ENCODE data around the gene TTC34.

Gene TTC34

DNA sequence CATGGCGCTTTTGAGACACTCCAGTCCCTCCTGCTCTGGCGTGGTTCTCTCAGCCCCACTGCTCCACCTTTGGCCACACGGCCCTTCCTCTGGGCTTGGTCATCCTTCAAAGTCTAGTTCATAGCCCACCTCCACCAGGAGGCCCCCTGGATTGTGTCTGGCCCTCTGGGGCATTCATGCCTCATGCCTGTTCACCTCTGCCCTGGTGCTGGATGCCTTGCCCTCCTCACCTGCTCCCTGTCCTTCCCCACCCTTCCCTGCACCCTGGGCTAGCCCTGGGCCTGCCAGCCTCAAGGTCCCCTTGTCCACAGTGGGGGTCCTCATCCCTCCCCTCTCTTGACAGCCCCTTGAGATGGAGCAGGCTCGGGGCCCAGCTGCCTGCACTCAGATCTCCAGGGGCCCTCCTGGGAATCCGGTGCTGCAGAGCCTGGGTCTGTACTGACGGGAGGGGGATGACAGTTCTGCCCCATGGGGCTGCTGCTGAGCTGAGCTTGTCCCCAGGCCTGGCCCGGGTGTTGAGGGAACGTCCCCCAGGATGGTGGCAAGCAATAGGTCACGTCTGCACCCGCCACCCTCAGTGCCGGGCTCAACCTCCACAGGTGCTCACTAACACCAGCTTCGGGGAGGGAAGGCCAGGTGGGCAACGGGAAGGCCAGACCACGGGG is 196.5 kb downstream of the TTC34 start:
- Histone ChIP-seq H3K9me3 (replicated peaks; ENCODE audit: low read length) (no peaks in the 10 kb centered on the region), H3K27me3 (ENCODE audit: control insufficient read depth, insufficient read depth, low read length) (peaks cover 9% of the 10 kb centered on the region), H3K4me3 (ENCODE audit: low read length) (no peak overlapping the region), H3K4me1 (ENCODE audit: control insufficient read depth, insufficient read depth, low read length) (no peaks in the 10 kb centered on the region), H3K9ac (ENCODE audit: low read depth, low read length) (no peak overlapping the region), H3K36me3 (ENCODE audit: insufficient read depth, low read length) (no peaks in the 10 kb centered on the region), H3K4me2 (ENCODE audit: low read length) (no peak overlapping the region)

DNA sequence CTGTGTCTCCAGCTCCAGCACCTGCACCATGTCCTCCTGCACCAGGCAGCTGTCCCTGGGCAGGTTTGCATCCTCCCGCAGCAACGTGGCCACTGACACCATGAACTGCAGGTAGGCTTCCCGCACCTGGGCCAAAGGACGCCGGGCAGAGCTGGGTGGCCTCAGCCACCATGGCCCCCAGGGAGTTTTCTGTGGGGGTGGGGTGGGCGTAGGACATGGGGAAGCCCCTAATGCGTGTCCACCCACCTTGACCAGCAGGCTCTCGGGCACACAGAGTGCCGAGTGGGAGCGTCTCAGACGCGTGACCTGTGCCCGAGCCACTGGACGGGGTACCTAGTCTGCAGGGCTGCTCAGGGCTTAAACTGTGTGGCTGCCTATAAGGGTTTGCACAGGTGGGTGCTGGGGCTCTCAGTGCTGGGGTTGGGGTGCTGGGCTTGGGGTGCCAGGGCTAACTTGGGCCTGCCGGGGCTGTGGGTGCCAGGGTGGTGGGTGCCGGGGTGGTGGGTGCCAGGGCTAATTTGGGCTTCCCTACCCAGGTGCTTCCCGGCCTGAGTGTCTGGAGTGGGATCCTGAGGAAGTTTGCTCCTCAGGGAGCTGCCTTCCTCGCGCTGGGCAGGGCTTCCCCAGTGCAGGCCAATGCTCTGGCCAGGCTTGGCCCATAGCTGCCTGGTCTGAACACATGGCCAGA is 197.2 kb downstream of the TTC34 start:
- H3K9ac ChIP-seq (ENCODE audit: low read depth, low read length): no peak overlapping the region
- H3K27me3 ChIP-seq (ENCODE audit: control insufficient read depth, insufficient read depth, low read length): peaks cover 9% of the 10 kb centered on the region
- H3K9me3 ChIP-seq (replicated peaks; ENCODE audit: low read length): no peaks in the 10 kb centered on the region
- H3K4me1 ChIP-seq (ENCODE audit: control insufficient read depth, insufficient read depth, low read length): no peaks in the 10 kb centered on the region
- H3K4me3 ChIP-seq (ENCODE audit: low read length): no peak overlapping the region
- no peaks in the 10 kb centered on the region for H3K36me3 ChIP-seq (ENCODE audit: insufficient read depth, low read length)
- H3K4me2 ChIP-seq (ENCODE audit: low read length): no peak overlapping the region

DNA sequence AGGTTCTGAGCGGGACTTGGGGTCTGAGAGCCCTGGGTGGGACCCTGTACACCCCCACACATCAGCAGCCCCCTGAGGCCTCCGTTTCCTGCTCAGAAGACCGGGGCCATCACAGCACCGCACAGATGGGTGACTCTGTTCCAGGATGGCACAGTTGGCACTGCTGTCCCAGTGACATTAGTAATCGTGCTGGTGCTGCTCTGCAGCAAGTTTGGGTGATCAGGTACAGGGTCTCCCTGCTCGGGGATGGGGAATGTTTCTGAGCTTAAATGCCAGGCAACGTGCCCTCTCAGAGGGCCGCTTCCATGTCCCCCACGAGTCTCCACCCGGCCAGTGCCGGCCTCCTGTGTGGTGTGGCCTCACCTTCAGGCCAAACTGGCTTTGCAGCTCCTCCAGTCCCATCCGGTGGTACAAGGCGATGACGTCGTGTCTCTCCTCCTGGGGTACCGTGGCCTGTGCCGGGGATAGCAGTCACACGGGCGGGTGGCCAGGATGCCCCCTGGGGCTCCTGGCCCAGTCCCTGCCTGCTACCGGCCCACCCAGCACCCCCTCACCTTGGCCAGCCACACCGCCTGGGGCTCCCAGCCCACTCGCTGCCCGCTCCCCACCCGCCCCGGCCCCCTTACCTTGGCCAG is 197.9 kb downstream of the TTC34 start:
- Histone ChIP-seq H3K9ac (ENCODE audit: low read depth, low read length) (no peak overlapping the region), H3K9me3 (replicated peaks; ENCODE audit: low read length) (no peaks in the 10 kb centered on the region), H3K27me3 (ENCODE audit: control insufficient read depth, insufficient read depth, low read length) (peaks cover 9% of the 10 kb centered on the region)

DNA sequence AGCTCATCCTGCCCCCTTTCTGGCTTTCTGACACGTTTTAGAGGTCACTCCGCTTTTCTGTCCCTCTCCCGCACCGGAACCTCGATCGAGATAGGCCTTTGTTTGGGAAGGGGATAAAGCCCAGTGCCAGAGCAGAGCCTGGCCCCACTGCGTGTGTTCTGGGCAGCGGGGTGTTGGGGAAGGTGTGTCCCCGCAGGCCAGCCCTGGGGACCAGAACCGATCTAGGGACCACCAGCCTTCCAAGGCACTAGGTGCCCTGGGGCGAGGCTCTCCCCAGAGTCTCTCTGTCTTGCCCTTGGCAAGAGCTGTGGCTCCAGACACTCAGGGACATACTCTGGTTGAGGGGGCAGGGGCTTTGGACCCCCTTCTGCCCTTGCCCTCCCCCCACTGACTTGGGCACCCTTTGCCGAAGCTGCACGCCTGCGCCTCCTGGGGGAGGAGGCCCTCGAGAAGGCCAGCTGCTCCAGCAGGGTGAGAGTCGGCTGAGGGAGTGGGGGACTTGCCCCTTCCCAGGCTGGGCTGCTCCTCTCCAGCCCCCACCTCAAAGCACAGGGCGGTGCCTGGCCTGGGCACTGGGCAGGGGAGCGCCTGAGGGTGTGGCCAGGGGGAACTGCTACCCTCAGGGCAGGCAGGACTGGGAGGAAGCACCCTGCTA is 198.5 kb downstream of the TTC34 start:
- no peaks in the 10 kb centered on the region for H3K4me1 ChIP-seq (ENCODE audit: control insufficient read depth, insufficient read depth, low read length)
- no peak overlapping the region for H3K9ac ChIP-seq (ENCODE audit: low read depth, low read length)

More for the DNA sequence above, 197.9 kb downstream of the TTC34 start:
- H3K4me1 ChIP-seq (ENCODE audit: control insufficient read depth, insufficient read depth, low read length): no peaks in the 10 kb centered on the region
- no peak overlapping the region for H3K4me3 ChIP-seq (ENCODE audit: low read length)
- no peaks in the 10 kb centered on the region for H3K36me3 ChIP-seq (ENCODE audit: insufficient read depth, low read length)
- H3K4me2 ChIP-seq (ENCODE audit: low read length): no peak overlapping the region

DNA sequence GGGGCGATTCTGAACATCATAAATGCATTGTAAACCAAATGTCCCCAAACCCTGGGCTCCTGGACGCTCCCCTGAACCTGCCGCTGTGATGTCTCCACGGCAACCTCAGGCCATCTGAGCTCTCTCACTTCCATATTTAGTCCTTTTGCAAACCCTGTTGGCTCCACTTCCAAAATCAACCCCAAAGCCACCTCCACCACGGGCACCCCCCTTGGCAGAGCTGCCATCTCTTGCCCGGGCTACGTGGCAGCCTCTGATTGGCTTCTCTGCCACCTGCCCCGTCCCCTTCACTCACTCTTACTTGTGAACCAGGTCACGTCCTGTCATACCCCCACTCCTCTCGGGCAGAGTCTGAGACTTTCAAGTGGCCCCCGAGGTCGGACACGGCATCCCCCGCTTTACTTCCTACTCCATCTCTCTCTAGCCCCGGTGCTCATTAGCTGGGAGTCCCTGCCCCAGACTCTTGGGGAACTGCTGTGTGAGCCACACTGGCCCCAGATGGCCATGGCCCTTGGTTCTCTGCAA is 199.1 kb downstream of the TTC34 start:
- Histone ChIP-seq H3K9ac (ENCODE audit: low read depth, low read length) (no peak overlapping the region), H3K4me1 (ENCODE audit: control insufficient read depth, insufficient read depth, low read length) (no peaks in the 10 kb centered on the region), H3K36me3 (ENCODE audit: insufficient read depth, low read length) (no peaks in the 10 kb centered on the region), H3K4me3 (ENCODE audit: low read length) (no peak overlapping the region), H3K4me2 (ENCODE audit: low read length) (no peak overlapping the region), H3K27me3 (ENCODE audit: control insufficient read depth, insufficient read depth, low read length) (peaks cover 9% of the 10 kb centered on the region), H3K9me3 (replicated peaks; ENCODE audit: low read length) (no peaks in the 10 kb centered on the region)

More for the DNA sequence above, 198.5 kb downstream of the TTC34 start:
- H3K4me3 ChIP-seq (ENCODE audit: low read length): no peak overlapping the region
- peaks cover 9% of the 10 kb centered on the region for H3K27me3 ChIP-seq (ENCODE audit: control insufficient read depth, insufficient read depth, low read length)
- no peaks in the 10 kb centered on the region for H3K9me3 ChIP-seq (replicated peaks; ENCODE audit: low read length)
- H3K36me3 ChIP-seq (ENCODE audit: insufficient read depth, low read length): no peaks in the 10 kb centered on the region
- H3K4me2 ChIP-seq (ENCODE audit: low read length): no peak overlapping the region

DNA sequence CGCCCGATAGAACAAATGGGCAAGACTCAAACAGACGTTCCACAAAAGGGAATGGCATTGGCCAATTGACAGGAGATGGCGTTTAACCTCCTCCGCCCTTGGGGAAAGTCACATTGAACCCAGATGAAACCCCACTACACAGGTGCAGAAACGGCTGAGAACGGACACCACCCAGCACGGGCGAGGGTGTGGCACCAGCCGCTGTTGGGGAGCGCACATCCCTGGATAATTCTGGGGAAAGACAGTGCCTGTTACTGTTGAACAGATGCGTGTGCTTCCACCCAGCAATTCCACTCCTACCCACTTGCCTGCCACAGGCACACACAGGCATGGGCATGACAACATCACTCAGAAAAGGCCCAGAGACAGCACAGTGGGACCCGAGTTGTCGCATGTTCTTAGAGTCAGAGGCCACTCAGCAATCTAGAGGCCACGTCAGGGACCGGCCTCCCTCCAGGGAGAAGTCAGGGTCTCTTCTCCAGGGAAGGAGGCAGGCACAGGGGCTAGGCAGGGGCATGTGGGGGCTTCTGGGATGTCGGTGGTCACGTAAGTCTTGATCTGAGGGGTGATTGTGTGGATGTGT is 199.7 kb downstream of the TTC34 start:
- H3K4me2 ChIP-seq (ENCODE audit: low read length): no peak overlapping the region
- H3K36me3 ChIP-seq (ENCODE audit: insufficient read depth, low read length): no peaks in the 10 kb centered on the region
- no peaks in the 10 kb centered on the region for H3K4me1 ChIP-seq (ENCODE audit: control insufficient read depth, insufficient read depth, low read length)
- peaks cover 9% of the 10 kb centered on the region for H3K27me3 ChIP-seq (ENCODE audit: control insufficient read depth, insufficient read depth, low read length)
- no peak overlapping the region for H3K4me3 ChIP-seq (ENCODE audit: low read length)
- H3K9ac ChIP-seq (ENCODE audit: low read depth, low read length): no peak overlapping the region
- no peaks in the 10 kb centered on the region for H3K9me3 ChIP-seq (replicated peaks; ENCODE audit: low read length)

DNA sequence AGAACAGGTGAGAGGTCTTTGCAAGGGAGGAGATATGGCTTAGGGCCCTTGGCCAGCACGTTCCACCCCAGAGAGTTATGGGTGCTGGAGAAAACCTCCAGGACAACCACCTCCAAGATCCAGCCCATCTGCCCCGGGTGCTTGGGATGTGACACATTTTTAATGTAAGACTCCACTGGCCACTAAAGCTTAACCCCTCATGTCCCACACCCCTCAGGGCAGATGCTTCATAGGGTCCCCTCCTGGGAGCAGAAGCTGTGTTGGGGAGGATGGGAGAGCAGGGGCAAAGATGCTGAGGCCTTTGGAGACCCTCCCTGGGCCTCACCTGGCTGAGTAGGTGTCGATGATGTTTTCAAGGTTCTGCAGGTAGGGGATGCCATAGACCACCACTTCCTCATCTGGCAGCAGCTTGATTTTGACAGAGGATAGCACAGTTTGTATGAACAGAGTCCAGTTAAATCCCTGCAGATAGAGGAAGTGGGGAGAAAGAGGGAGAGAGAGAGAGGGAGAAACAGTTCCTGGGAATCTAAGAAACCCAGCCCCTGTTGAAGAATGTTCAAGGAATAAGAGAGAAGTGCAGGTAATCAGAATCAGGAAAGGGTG is 203.1 kb downstream of the TTC34 start:
- no peak overlapping the region for H3K9ac ChIP-seq (ENCODE audit: low read depth, low read length)
- H3K27me3 ChIP-seq (ENCODE audit: control insufficient read depth, insufficient read depth, low read length): peaks cover 9% of the 10 kb centered on the region
- H3K36me3 ChIP-seq (ENCODE audit: insufficient read depth, low read length): no peaks in the 10 kb centered on the region
- no peak overlapping the region for H3K4me3 ChIP-seq (ENCODE audit: low read length)
- no peak overlapping the region for H3K4me2 ChIP-seq (ENCODE audit: low read length)
- H3K9me3 ChIP-seq (replicated peaks; ENCODE audit: low read length): no peaks in the 10 kb centered on the region
- H3K4me1 ChIP-seq (ENCODE audit: control insufficient read depth, insufficient read depth, low read length): peaks cover 8% of the 10 kb centered on the region

DNA sequence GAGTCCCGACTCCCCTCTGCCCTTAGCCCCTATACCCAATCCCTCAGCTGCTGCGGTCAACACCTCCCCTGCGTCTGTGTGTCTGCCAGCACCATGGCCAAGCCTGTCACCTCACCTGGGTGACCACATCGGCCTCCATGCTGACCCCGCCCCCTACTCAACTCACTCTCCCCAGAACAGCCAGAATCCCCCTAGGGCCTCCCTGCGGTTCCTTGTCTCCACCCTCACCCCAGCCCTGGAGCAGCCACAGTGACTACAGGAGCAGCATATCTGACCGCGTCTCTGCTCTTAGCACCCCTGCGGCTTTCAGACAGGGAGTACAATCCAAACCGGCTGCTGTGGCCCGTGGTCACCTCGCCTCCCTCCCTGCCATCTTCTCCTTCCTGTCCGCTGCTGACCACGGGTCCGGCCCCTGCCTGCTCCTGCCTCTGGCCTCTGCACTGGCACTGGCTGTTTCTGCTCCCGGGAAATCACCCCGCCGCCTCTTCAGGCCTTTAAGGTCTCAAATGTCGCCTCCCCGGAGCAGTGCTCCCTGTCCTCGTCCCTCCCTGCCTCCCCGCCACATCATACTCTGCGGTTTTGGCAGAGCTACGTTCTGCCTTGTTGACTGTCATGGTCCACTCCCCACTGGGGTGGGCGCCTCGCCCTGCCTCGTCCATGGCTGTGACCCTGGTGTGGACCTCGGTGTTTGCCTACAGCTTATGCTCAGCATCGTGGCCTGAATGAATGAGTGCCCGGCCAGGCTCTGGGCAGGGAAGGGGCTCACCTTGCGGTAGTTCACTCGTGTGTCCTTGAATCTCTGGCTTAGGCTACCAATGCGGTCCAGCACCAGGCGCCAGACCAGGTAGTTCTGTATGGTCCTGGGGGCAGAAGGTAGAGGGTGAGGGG is 203.8 kb downstream of the TTC34 start:
- Histone ChIP-seq H3K4me2 (ENCODE audit: low read length) (no peak overlapping the region), H3K4me1 (ENCODE audit: control insufficient read depth, insufficient read depth, low read length) (peaks cover 8% of the 10 kb centered on the region), H3K9ac (ENCODE audit: low read depth, low read length) (no peak overlapping the region), H3K4me3 (ENCODE audit: low read length) (no peak overlapping the region), H3K27me3 (ENCODE audit: control insufficient read depth, insufficient read depth, low read length) (peaks cover 4% of the 10 kb centered on the region), H3K9me3 (replicated peaks; ENCODE audit: low read length) (no peaks in the 10 kb centered on the region), H3K36me3 (ENCODE audit: insufficient read depth, low read length) (no peaks in the 10 kb centered on the region)

DNA sequence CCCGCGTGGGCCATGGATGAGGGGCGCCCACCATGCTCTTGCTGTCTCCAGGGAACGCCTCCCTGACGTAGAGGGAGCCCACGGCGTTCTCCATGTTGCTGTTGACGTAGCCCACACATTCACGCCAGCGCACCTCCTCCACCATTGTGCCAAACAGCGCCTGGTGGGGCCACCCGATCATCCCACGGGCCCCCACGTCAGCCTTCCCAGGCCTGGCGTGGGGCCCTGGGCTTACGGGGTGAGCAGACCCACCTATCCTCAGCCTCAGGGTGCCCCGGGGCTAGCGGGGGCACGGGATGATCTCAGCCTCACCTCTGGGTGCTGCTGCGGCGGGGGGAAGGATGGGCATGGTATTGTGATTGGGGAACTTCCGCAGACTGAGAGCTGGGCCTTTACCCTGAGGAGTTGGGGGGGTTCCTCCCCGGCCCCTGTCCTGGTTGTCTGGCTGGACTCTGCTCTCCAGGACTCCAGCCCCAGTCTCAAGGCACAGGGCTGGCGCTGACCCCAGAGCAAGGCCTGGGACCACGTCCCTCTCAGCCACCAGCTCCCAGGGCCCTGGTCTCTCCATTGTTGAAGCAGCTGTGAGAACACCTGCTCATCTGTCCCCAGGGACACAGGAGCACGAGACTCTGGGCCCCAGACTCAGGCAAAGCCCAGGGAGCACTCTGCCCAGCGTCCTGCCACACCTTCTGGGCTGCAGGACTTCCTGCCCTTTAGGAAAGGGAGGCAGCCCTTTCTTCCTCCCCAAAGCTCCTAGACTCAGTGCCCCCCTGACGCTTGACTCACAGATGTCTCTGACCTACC is 204.8 kb downstream of the TTC34 start:
- H3K27me3 ChIP-seq (ENCODE audit: control insufficient read depth, insufficient read depth, low read length): no peaks in the 10 kb centered on the region
- H3K4me3 ChIP-seq (ENCODE audit: low read length): no peak overlapping the region
- no peak overlapping the region for H3K4me2 ChIP-seq (ENCODE audit: low read length)
- H3K9ac ChIP-seq (ENCODE audit: low read depth, low read length): no peak overlapping the region
- H3K36me3 ChIP-seq (ENCODE audit: insufficient read depth, low read length): no peaks in the 10 kb centered on the region
- no peaks in the 10 kb centered on the region for H3K9me3 ChIP-seq (replicated peaks; ENCODE audit: low read length)
- peaks cover 8% of the 10 kb centered on the region for H3K4me1 ChIP-seq (ENCODE audit: control insufficient read depth, insufficient read depth, low read length)

Data from skeletal muscle satellite cell (primary cell).